Stimulated activated CD4-positive, alpha-beta T cell treated with anti-CD3 and anti-CD28 coated beads, Interleukin-15, amount 100 ng/mL, for 24 hours (primary cell): ENCODE measurements around the gene ENPP5.

ENCODE experiments used
- DNase-seq: peaks from one replicate; pipeline ENCODE4 v3.0.0-alpha.2; 2020

ENPP5 gene, protein sequence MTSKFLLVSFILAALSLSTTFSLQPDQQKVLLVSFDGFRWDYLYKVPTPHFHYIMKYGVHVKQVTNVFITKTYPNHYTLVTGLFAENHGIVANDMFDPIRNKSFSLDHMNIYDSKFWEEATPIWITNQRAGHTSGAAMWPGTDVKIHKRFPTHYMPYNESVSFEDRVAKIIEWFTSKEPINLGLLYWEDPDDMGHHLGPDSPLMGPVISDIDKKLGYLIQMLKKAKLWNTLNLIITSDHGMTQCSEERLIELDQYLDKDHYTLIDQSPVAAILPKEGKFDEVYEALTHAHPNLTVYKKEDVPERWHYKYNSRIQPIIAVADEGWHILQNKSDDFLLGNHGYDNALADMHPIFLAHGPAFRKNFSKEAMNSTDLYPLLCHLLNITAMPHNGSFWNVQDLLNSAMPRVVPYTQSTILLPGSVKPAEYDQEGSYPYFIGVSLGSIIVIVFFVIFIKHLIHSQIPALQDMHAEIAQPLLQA

DNA sequence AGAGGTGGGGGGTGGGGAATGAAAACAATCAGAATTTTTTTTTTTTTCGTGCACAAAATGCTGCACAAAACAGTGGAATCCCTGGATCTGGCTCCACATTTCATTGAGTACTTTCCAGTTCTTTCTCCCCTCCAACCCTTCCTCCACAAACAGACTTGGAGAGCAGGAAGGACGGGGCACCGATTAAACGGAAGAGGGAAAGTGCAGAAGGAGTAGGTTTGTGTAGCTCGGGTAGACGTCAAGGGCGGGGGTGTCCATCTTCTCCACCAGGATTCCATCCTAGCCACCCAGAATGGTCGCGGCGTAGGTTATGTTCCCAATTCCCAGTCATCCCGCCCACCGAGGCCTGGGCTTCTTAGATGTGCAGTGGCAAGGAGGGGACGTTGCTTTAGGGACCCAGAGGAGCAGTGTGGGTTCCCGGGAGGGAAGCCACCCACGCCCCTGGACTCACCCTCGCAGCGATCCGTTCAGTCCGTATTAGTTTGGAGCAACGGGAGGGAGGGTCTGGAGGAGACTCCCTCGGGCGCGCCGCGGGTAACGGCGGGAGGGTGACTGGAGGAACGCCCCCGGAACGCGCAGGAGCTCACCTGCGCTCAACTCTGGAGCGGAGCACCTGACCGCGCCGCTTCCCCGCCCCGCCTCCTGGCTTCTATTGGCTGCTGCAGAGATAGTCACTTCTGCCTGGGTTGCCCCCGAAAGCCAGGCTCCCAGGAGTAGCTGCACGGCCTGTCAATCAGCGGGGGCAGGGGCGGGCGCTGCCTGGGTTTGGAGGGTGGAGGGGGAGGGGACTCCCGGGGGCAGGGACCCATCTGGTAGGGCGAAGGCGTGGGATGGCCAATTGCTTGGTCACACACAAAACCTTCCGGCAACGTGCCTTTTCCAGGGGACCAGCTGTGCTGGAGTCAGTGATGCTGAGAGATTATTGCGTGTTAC is at the start of gene ENPP5:
Gene ENPP5, minus strand, starts transcription at position 624 of the 933 bp plus-strand sequence. CDS start 2,718 bp downstream, outside the sequence.
- DNase-seq = peak; percentile 72

GRCh38 chr6:46219661-46220060 is 48.9 kb upstream of the ENPP5 start:
- DNase-seq = no peak

GRCh38 chr6:46218457-46218856 is 47.7 kb upstream of the ENPP5 start:
- DNase-seq = no peak

- DNase-seq = peak; percentile 27
Observed at GRCh38 chr6:46217671-46218131, 46.9 kb upstream of the ENPP5 start.

- DNase-seq = no peak
Observed at GRCh38 chr6:46216879-46217278, 46.1 kb upstream of the ENPP5 start.

GRCh38 chr6:46215777-46216176 is 45.0 kb upstream of the ENPP5 start:
- DNase-seq = no peak

- DNase-seq = no peak
Observed at GRCh38 chr6:46215213-46215612, 44.4 kb upstream of the ENPP5 start.

DNA sequence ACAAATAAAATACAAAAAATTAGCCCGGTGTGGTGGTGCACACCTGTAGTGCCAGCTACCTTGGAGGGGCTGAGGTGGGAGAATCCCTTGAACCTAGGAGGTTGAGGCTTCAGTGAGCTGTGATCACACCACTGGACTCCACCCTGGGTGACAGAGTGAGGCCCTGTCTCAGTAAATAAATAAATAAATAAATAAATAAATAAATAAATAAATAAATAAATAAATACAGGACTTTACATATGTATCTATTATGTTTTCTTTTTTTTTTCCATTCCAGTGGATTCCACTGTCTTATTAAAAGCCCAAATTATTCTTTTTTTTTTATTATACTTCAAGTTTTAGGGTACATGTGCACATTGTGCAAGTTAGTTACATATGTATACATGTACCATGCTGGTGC is 41.1 kb upstream of the ENPP5 start:
- no peak for DNase-seq

DNA sequence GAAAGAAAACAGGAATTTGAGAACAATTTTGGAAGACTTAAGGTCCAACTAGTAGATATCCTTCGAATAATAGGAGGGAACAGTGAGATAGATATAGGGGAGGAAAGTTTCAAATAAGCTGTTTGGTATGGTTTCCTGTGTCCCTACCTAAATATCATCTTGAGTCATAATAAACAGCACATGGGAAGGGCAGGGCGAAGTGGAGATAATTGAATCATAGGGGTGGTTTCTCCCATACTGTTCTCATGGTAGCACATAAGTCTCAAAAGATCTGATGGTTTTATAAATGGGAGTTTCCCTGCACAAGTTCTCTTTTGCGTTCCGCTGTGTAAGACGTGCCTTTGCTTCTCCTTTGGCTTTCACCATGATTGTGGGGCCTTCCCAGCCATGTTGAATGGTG is 39.5 kb upstream of the ENPP5 start:
- no peak for DNase-seq

DNA sequence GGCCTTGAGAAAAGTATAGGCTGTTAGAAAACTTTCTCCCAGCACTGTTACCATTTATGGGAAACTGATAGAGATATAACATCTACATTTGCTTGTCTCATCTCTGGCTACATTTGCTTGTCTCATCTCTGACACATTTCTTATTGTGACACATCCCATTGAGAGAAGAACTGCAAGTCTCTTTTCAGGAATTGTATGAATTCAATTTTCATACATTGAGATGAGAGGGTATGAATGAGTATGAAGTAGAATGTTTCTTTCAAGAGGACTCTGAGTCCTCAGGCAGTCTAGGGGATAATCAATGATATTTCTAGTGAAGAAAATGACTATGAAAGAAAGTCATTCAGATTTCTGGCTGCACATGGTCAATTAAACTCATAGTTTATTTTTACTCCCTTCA is 37.5 kb upstream of the ENPP5 start:
- DNase-seq = no peak

DNA sequence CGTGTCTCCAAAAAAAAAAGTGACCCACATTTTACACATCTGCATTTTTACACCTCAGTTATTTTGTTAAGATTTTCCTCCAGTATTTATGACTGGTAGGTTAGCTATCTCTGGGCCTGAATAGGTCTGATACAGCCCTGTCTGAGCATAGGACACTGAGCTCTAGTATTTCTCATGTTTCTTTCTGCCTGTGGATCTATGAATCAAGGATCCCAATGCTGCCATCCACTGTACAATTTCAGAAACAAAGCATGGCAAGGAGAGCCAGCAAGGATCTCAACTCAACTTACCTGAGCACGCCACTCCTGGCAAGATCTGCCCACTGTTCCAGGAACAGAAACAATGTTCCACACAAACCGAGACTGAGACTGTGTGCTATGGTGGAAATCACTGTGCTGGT is 36.4 kb upstream of the ENPP5 start:
- no peak for DNase-seq

DNA sequence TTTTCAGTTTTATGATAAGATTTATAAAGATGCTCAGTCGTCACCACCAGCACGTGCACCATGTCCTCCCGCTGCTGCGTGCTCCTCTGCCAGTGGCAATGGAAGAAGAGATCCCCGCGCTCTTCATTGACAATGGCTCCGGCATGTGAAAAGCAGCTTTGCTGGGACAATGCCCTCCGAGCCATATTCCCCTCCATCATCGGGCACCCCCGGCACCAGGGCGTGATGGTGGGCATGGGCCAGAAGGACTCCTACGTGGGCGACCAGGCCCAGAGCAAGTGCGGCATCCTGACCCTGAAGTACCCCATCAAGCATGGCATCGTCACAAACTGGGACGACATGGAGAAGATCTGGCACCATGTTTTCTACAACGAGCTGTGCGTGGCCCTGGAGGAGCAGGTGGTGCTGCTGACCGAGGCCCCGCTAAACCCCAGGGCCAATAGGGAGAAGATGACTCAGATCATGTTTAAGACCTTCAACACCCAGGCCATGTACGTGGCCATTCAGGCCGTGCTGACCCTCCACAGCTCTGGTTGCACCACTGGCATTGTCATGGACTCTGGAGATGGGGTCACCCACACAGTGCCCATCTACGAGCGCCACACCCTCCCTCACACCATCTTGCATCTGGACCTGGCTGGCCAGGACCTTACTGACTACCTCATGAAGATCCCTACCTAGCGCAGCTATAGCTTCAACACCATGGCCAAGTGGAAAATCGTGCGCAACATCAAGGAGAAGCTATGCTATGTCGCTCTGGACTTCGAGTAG is 34.3 kb upstream of the ENPP5 start:
- DNase-seq = no peak

GRCh38 chr6:46203391-46204177 is 32.8 kb upstream of the ENPP5 start:
- DNase-seq = no peak

DNA sequence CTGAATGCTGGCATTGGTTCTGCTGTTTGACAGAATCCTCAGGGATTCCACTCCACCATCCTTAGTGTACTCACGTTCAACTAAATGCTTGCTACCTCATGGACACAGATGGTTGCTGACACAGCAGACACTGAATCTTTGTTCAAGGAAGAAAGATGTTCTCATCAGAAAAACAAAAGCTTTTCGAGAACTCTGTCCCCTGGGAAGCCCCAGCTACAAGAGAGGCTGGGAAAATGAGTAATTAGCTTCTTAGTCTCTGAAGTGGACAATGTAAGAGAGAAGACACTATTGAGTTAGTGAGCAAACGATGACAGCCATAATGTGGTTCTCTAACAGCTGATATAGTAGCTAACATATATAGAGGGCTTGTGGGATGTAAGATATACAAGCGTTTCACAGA is 30.9 kb upstream of the ENPP5 start:
- no peak for DNase-seq

DNA sequence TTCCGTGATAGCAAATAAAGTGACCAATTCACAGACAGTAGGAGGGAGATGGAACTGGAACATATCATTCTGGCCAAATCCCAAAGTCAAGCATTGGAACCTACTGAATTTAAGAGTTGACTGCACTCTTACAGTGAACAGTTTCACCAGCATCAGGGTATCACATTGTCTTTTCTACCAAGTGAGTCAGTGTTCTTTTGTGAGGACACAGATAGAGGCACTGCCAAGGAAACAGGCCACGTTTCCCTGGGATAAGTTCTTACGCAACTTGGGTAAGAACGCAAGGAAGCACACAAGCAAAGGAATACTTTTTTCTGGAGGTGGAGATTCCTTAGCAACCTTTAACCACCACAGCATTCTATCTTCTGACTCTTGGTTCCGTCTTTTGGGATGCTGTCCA is 28.6 kb upstream of the ENPP5 start:
- DNase-seq = no peak

- no peak for DNase-seq
Observed at GRCh38 chr6:46191961-46192360, 21.2 kb upstream of the ENPP5 start.

- no peak for DNase-seq
Observed at GRCh38 chr6:46190889-46191288, 20.1 kb upstream of the ENPP5 start.

DNA sequence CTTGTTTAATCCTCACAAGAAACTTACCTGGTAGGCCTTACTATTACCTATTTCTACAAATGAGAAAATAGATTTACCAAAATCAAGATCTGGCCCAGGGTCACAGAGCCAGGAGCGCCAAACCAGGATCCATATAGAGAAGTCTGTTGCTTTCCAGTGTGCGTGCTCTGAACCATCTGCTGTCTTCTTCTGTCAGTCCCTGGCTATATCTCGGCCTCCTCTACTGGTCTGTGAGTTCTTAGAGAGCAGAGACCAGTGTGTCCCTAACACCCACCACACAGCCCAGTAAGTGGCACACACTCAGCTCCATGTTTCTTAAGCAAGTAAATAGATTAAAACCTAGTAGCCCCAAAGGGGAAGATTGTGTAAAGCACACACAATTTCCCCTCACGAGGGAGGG is 18.9 kb upstream of the ENPP5 start:
- DNase-seq = no peak

- no peak for DNase-seq
Observed at GRCh38 chr6:46186583-46186982, 15.8 kb upstream of the ENPP5 start.

GRCh38 chr6:46184114-46184513 is 13.3 kb upstream of the ENPP5 start:
- DNase-seq = no peak

DNA sequence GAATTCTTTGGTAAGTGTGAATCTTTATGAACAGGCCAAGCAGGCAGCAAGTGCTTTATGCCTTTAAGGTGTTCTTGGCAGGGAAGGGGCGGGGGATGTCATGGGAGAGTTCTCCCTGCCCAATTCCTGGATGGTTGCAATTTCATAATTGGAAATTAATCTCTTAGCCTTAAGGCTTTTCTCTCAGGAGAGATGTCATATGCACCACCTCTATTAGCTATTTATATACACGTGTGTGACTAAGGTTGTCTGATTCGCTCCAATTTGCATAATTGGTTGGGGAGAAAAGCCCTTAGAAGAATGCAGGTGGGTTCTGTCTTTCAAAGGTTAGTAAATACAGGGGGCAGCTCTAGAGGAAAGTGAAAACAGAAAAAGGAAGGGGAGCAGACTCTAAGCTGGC is 5.2 kb upstream of the ENPP5 start:
- DNase-seq = no peak

GRCh38 chr6:46175446-46175845 is 4.7 kb upstream of the ENPP5 start:
- DNase-seq = no peak
